CD4-positive, CD25-positive, alpha-beta regulatory T cell (primary cell): ENCODE measurements around the gene FCHO2. TPM values are rescaled to one million over a fixed set of nuclear protein-coding genes. Genes with fewer than 3 reads are reported as not detected.

Source experiments
- ATAC-seq, 2 donors: fragments of 150-1000 bp; cut with Tn5 transposase; one replicate each; pipeline ENCODE4 v1.10.0; 2021; ENCODE audit warnings: low read depth in 2 of 2, moderate number of reproducible peaks in 2 of 2, moderate library complexity in 1 of 2
- DNase-seq, 3 donors: peaks; one replicate each; pipeline versions ENCODE4 v3.0.0 to v3.0.0-alpha.2; 2012 to 2022; ENCODE audit warnings: mixed read lengths in 1 of 3
- H3K27ac ChIP-seq: one replicate; pipeline ENCODE4 v1.7.0; 2013; ENCODE audit warnings: mild to moderate bottlenecking, low read length; ENCODE audit not compliant: insufficient read depth, poor library complexity, severe bottlenecking
- H3K27me3 ChIP-seq: one replicate; pipeline ENCODE4 v1.7.0; 2013; ENCODE audit warnings: low read length; ENCODE audit not compliant: control insufficient read depth, insufficient read depth
- H3K36me3 ChIP-seq: one replicate; pipeline ENCODE4 v1.7.0; 2013; ENCODE audit warnings: mild to moderate bottlenecking, low read length, moderate library complexity; ENCODE audit not compliant: control insufficient read depth, insufficient read depth
- H3K4me1 ChIP-seq: 2 replicates; pipeline ENCODE4 v1.7.0; 2013; ENCODE audit warnings: mild to moderate bottlenecking, low read length; ENCODE audit not compliant: insufficient read depth, control insufficient read depth, poor library complexity, severe bottlenecking
- H3K4me3 ChIP-seq: one replicate; pipeline ENCODE4 v1.7.0; 2013; ENCODE audit warnings: low read depth, mild to moderate bottlenecking, low read length, moderate library complexity
- H3K9me3 ChIP-seq, 2 experiments: 1 replicate in 1 of 2; 2 replicates in 1 of 2; pipeline ENCODE4 v1.7.0; 2013; ENCODE audit warnings: low read length in 2 of 2, mild to moderate bottlenecking in 1 of 2, moderate library complexity in 1 of 2; ENCODE audit not compliant: control insufficient read depth in 2 of 2
- H3K27ac Mint-ChIP-seq, 3 donors: one replicate each; pipeline ENCODE4 v1.8.0; 2020 to 2022; ENCODE audit warnings: mild to moderate bottlenecking in 3 of 3, mixed read lengths in 3 of 3, moderate library complexity in 2 of 3
- H3K27me3 Mint-ChIP-seq: one replicate; pipeline ENCODE4 v1.8.0; 2022; ENCODE audit warnings: mild to moderate bottlenecking, mixed read lengths
- H3K36me3 Mint-ChIP-seq: one replicate; pipeline ENCODE4 v1.8.0; 2020; ENCODE audit warnings: mixed read lengths
- H3K4me1 Mint-ChIP-seq, 4 donors: one replicate each; pipeline ENCODE4 v1.8.0; 2020 to 2022; ENCODE audit warnings: mixed read lengths in 4 of 4, mild to moderate bottlenecking in 1 of 4
- H3K4me3 Mint-ChIP-seq, 4 donors: one replicate each; pipeline ENCODE4 v1.8.0; 2020 to 2022; ENCODE audit warnings: mild to moderate bottlenecking in 4 of 4, mixed read lengths in 4 of 4, moderate library complexity in 3 of 4
- H3K9me3 Mint-ChIP-seq, 7 donors: one replicate each; pipeline ENCODE4 v1.8.0; 2020 to 2022; ENCODE audit warnings: mixed read lengths in 7 of 7, mild to moderate bottlenecking in 3 of 7, moderate library complexity in 2 of 7
- polyA plus RNA-seq, 4 donors: library from polyadenylated mRNA; unstranded; fragments of 300-500 nt; fragmentation: Illumina TruSeq; gene quantifications; one replicate each; pipeline ENCODE4 v1.2.3, GENCODE V29; 2021
- total RNA-seq: library from RNA; stranded (reverse); gene quantifications from one replicate; pipeline ENCODE4 v1.2.3, GENCODE V29; 2022

The FCHO2 gene
- total and polyA plus RNA-seq, 5 donors from 2014 or later, result 0.52 to 2.2 (median 0.92) TPM

DNA sequence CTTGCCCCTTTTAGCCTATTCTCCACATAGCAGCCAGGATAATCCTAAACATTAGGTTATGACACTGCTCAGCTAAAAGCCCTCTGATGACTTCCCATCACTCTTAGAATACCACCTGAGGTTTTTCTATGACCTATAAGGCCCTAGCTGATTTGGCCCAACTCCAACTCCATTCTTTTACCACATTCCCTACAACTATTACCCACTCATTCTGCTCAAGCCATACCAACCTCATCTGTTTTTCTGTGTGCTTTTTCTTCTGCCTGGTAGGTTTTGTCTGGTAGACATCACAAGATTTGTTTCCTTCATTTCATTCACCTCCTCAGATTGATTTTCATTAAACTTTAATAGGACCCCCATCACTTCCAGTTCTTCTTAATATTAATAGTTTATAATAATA, 12.5 kb upstream of the FCHO2 start:
- Histone ChIP-seq H3K4me1 (no peaks in the 10 kb centered on the region), H3K27ac (no peak overlapping the region)

DNA sequence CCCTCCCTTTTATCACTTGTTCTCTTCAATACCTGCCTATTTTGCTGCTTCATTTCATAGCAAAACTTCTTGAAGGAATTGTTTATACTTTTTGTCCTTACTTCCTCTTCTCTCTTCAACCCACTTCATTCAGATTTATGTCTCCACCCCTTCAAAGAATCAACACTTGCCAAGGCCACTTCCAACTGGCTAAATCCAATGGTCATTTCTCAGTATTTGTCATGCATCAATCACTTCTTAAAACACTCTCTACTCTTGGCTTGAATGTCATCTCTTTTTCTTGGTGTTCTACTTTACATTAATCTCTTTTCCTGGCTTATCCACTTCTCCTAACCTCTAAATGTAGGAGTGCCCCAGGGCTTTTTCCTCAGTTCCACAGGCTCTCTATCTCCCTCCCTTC, 8.3 kb upstream of the FCHO2 start:
- Histone ChIP-seq H3K27ac (no peak overlapping the region), H3K4me1 (no peaks in the 10 kb centered on the region), H3K9me3 (no peaks in the 10 kb centered on the region), H3K4me3 (no peak overlapping the region), H3K36me3 (no peaks in the 10 kb centered on the region), H3K27me3 (peaks cover 10% of the 10 kb centered on the region)
- no peak for DNase-seq
- Mint-ChIP-seq H3K4me1 (no peaks in the 10 kb centered on the region), H3K27me3 (peaks cover 34% of the 10 kb centered on the region), H3K9me3 (peaks cover 0 to 2% (median 0%) of the 10 kb centered on the region in 7 donors), H3K36me3 (no peaks in the 10 kb centered on the region), H3K27ac (no peak overlapping the region), H3K4me3 (no peak overlapping the region)
- ATAC-seq, result no peak

More for the DNA sequence above, 12.5 kb upstream of the FCHO2 start:
- Histone ChIP-seq H3K36me3 (no peaks in the 10 kb centered on the region), H3K4me3 (no peak overlapping the region), H3K9me3 (no peaks in the 10 kb centered on the region), H3K27me3 (no peaks in the 10 kb centered on the region)
- no peak for ATAC-seq
- no peaks in the 10 kb centered on the region for H3K4me1 Mint-ChIP-seq
- H3K9me3 Mint-ChIP-seq, result peaks cover 0 to 2% (median 0%) of the 10 kb centered on the region in 7 donors
- no peaks in the 10 kb centered on the region for H3K36me3 Mint-ChIP-seq
- H3K4me3 Mint-ChIP-seq, result no peak overlapping the region
- H3K27ac Mint-ChIP-seq, result peak overlapping the region in 1 of 3 donors; percentile 85
- DNase-seq, result no peak
- peaks cover 40% of the 10 kb centered on the region for H3K27me3 Mint-ChIP-seq

DNA sequence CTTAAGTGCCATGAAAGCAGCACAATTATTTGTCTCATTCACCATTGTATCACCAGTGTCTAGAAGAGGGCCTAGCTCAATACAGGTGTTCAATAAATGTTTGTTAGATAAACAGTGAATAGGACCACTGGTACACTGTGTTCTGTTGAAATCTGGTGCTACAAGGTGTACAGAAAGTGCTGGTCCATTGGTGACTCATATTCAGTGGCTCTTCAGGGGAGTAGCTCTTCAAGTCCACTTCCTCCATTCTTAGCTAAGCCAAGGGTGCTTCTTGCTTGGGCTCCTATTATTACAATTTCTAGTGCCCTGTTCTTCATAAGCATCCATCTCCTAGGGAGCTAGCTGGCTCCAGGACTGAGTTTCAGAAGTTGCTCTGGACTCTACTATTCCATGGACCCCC, 6.4 kb upstream of the FCHO2 start:
- H3K4me1 Mint-ChIP-seq, result peaks cover 0 to 5% (median 0%) of the 10 kb centered on the region in 4 donors
- no peak overlapping the region for H3K4me3 ChIP-seq
- H3K4me1 ChIP-seq, result no peaks in the 10 kb centered on the region
- no peak for ATAC-seq
- H3K27me3 Mint-ChIP-seq, result peaks cover 43% of the 10 kb centered on the region
- no peaks in the 10 kb centered on the region for H3K9me3 ChIP-seq
- H3K27ac Mint-ChIP-seq, result no peak overlapping the region
- H3K9me3 Mint-ChIP-seq, result peaks cover 0 to 2% (median 0%) of the 10 kb centered on the region in 7 donors
- H3K27ac ChIP-seq, result no peak overlapping the region
- DNase-seq, result no peak
- H3K36me3 ChIP-seq, result no peaks in the 10 kb centered on the region
- peaks cover 12% of the 10 kb centered on the region for H3K27me3 ChIP-seq
- H3K4me3 Mint-ChIP-seq, result peak overlapping the region in 1 of 4 donors; percentile 1
- no peaks in the 10 kb centered on the region for H3K36me3 Mint-ChIP-seq

DNA sequence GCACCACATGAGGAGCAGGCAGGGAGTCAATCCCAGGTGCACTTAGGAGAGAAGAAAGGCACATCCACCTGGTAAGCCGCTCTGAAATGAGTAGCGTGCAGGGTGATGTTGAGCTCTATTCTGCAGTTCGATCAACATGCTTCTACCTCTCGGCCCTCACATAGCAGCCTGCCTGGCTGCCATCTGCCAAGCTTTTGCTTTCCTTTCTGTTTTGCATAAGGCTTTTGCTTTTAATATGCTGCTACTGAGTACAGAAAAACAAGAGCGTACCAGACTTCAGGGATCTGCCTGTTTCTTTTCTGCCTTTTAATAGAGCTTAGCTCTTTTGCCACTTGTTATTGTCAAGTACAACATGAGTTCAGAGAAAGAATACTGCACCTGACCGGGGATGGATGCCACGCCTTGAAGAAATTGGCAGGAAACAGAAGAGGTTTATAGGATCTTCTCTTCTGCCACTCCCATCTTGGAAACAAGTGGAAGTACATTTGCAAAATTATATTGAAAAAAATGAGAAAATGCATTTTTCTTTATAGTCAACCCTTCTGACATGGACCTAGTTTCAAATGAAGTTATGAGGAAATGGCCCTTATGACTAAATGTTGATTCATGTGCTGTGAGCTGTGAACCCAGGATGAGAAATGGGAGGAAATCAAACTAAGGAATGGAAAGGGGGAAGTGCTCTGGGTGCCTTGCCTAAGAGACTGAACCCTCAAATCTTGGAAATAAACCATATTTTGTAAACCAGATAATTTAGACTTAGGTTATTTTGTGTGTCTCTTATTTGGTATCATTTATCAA, 4.0 kb upstream of the FCHO2 start:
- Mint-ChIP-seq H3K4me3 (peak overlapping the region in 1 of 4 donors; percentile 27), H3K4me1 (peaks cover 0 to 21% (median 10%) of the 10 kb centered on the region in 4 donors), H3K36me3 (no peaks in the 10 kb centered on the region), H3K9me3 (peaks cover 0 to 6% (median 0%) of the 10 kb centered on the region in 7 donors), H3K27ac (no peak overlapping the region), H3K27me3 (peaks cover 55% of the 10 kb centered on the region)
- no peaks in the 10 kb centered on the region for H3K36me3 ChIP-seq
- no peaks in the 10 kb centered on the region for H3K9me3 ChIP-seq
- DNase-seq (no peak), ATAC-seq (no peak)
- peaks cover 18% of the 10 kb centered on the region for H3K27me3 ChIP-seq
- H3K4me1 ChIP-seq, result peaks cover 17% of the 10 kb centered on the region
- no peak overlapping the region for H3K4me3 ChIP-seq
- H3K27ac ChIP-seq, result no peak overlapping the region

DNA sequence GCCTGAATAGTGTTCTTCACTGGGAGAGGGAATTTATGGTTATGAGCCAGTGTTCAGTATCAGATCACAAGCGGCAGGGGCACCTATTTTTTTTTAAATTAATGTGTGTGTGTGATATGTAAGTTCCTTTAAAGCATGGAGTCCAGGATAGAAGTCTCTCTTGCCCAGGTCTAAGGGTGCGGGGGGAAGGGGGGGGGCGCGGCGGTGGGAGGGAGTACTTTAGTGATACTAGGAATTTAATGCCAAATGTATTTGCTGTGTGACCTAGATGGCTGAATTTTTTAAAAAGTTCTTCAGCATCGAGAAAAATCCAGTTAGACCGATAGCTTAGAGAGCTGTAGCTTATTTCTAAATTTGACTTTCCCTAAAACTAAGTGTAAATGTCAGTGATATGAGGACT, 1.5 kb upstream of the FCHO2 start:
- ATAC-seq (no peak), DNase-seq (no peak)
- Mint-ChIP-seq H3K36me3 (no peaks in the 10 kb centered on the region), H3K27ac (no peak overlapping the region), H3K9me3 (peaks cover 0 to 3% (median 0%) of the 10 kb centered on the region in 7 donors), H3K4me3 (peak overlapping the region; percentile 22 to 99 (median 94)), H3K4me1 (peaks cover 0 to 24% (median 14%) of the 10 kb centered on the region in 4 donors), H3K27me3 (peaks cover 65% of the 10 kb centered on the region)
- no peaks in the 10 kb centered on the region for H3K36me3 ChIP-seq
- H3K4me3 ChIP-seq, result no peak overlapping the region
- no peak overlapping the region for H3K27ac ChIP-seq
- H3K27me3 ChIP-seq, result peaks cover 36% of the 10 kb centered on the region
- H3K4me1 ChIP-seq, result peaks cover 17% of the 10 kb centered on the region
- no peaks in the 10 kb centered on the region for H3K9me3 ChIP-seq

DNA sequence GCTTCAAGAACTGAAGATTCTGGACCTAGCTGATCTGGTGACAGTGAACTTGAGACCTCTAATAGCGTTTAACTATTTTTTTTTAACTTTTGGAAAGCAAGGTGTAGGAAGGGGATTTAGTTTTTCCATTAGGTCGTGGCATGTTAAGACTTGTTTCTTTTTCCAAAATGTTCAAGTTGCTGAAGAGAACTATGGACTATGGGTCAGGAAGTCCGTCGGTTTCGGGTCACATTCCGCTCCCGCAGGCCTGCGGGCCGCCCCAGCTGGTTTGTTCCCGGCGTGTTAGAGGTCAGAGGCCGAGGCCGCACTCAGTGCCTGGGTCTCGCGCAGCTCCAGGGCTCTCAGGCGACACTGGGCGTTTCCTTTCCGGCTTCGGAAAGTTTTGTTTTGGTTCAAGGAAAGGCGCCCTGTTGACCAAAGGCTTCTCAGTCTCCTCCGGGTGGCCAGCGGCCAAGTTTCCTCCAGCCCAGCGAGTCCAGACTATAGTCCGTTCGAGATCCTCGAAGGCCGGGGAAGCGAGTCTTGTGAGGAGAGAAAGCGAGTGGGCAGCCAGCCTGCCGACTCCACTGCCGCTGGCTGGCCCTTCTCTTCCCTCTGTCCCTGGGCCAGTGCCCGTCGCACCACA, 586 bp upstream of the FCHO2 start:
- H3K27ac Mint-ChIP-seq, result peak overlapping the region; percentile 57 to 94 (median 91)
- H3K36me3 ChIP-seq, result no peaks in the 10 kb centered on the region
- H3K4me3 ChIP-seq, result peak overlapping the region; percentile 78
- peaks cover 0 to 3% (median 0%) of the 10 kb centered on the region in 7 donors for H3K9me3 Mint-ChIP-seq
- H3K27me3 ChIP-seq, result peaks cover 36% of the 10 kb centered on the region
- peaks cover 0 to 24% (median 14%) of the 10 kb centered on the region in 4 donors for H3K4me1 Mint-ChIP-seq
- H3K27ac ChIP-seq, result no peak overlapping the region
- peaks cover 71% of the 10 kb centered on the region for H3K27me3 Mint-ChIP-seq
- H3K4me3 Mint-ChIP-seq, result peak overlapping the region; percentile 93 to 99 (median 95)
- DNase-seq (peak in 1 of 3 donors; percentile 5), ATAC-seq (peak in 1 of 2 donors; percentile 2)
- no peaks in the 10 kb centered on the region for H3K9me3 ChIP-seq
- no peaks in the 10 kb centered on the region for H3K36me3 Mint-ChIP-seq
- H3K4me1 ChIP-seq, result peaks cover 17% of the 10 kb centered on the region

DNA sequence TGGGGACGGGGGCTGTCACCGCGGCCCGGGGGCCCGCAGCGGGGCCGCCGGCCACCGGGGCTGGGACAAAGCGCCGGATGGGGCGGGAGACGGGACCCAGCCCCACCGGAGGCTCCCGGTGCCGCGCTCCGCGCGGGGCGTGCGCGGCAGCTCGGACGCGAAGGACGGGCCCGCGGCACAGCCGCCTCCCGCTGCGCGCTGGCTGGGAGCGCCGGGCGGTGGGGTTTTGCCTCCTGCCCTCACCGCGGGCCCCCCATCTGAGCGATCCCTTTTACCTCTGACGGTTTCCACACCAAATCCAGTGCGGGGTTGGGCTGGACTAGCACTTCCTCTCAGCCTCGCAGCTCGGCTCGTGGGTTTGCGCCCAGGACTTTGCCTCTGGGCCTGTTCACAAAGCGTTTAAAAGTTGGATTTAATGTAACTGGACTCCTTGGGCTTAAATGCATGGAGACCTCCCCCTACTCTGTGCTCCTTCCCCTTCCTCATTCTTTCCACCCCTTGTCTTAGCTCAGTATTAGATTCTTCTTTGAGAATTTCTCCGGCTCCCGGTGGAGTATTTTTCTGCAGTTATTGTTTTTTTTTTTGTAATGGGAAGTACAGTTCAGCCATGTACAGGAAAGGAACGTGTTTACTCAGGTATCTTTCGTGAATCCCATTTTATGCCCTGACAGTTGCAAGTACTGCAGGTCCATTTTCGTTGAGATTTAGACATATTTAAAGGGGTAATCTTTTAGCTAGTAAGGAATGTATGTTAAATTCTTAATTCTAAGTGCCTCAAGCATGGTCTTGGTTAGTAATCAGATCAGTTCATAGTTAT, 691 bp downstream of the FCHO2 start:
- Mint-ChIP-seq H3K4me3 (peak overlapping the region; percentile 83 to 92 (median 87)), H3K27ac (peak overlapping the region; percentile 12 to 86 (median 68)), H3K36me3 (no peaks in the 10 kb centered on the region), H3K4me1 (peaks cover 0 to 24% (median 14%) of the 10 kb centered on the region in 4 donors), H3K9me3 (peaks cover 0 to 3% (median 0%) of the 10 kb centered on the region in 7 donors), H3K27me3 (peaks cover 68% of the 10 kb centered on the region)
- peak; percentile 2 to 31 (median 19) for DNase-seq
- H3K9me3 ChIP-seq, result no peaks in the 10 kb centered on the region
- peak overlapping the region; percentile 53 for H3K4me3 ChIP-seq
- peaks cover 17% of the 10 kb centered on the region for H3K4me1 ChIP-seq
- no peak overlapping the region for H3K27ac ChIP-seq
- ATAC-seq, result peak; percentile 6 to 10
- H3K27me3 ChIP-seq, result peaks cover 34% of the 10 kb centered on the region
- H3K36me3 ChIP-seq, result no peaks in the 10 kb centered on the region
